B cell (primary cell): ENCODE results near the gene RNF213. TPM values are rescaled to one million over a fixed set of nuclear protein-coding genes. Genes with fewer than 3 reads are reported as not detected.

Source experiments
- ATAC-seq: fragments of 200-7000 bp; cut with Tn5 transposase; one replicate; pipeline ENCODE4 v1.10.0; 2021; ENCODE audit warnings: low read depth, mild to moderate bottlenecking, moderate number of reproducible peaks, moderate library complexity
- CTCF ChIA-PET: fragments of 350-600 bp; sonication (Branson Sonifier 250); formaldehyde crosslinking; loops from one replicate; lab custom pipeline; 2021; ENCODE audit warnings: antibody characterized with exemption, inconsistent platforms; lab: Charles Lee
- POLR2A ChIA-PET: fragments of 350-600 bp; sonication (Branson Sonifier 250); formaldehyde crosslinking; loops from one replicate; lab custom pipeline; 2021; ENCODE audit warnings: antibody characterized with exemption; lab: Charles Lee
- DNase-seq: peaks from one replicate; pipeline ENCODE4 v3.0.0; 2013
- H2AFZ ChIP-seq: 2 replicates; pipeline ENCODE4 v1.6.1; 2012; ENCODE audit warnings: mild to moderate bottlenecking, low read depth, low read length; ENCODE audit not compliant: insufficient read depth, poor library complexity, severe bottlenecking
- H3K27ac ChIP-seq, 2 donors: 1 replicate in 1 of 2; 2 replicates in 1 of 2; pipeline ENCODE4 v1.5.1; 2012 to 2013; ENCODE audit warnings: low read length in 2 of 2, mild to moderate bottlenecking in 2 of 2, moderate library complexity in 1 of 2
- H3K27me3 ChIP-seq, 4 experiments: fragments of 200-600 bp in 1 of 4; sonication (generic) in 1 of 4; replicated peaks in 1 of 4; 1 replicate in 2 of 4; 2 replicates in 2 of 4; pipeline versions ENCODE4 v1.6.1 to v1.7.0; 2013 to 2016; ENCODE audit warnings: low read length in 3 of 4, mild to moderate bottlenecking in 2 of 4, mixed read lengths in 1 of 4, moderate library complexity in 1 of 4; ENCODE audit not compliant: insufficient read depth in 4 of 4, control insufficient read depth in 3 of 4; ENCODE audit errors: control extremely low read depth in 1 of 4
- H3K36me3 ChIP-seq, 2 experiments: replicated peaks in 1 of 2; 1 replicate in 1 of 2; 2 replicates in 1 of 2; pipeline versions ENCODE4 v1.6.1 to v1.7.1; 2013; ENCODE audit warnings: low read length in 1 of 2; ENCODE audit not compliant: insufficient read depth in 2 of 2, control insufficient read depth in 1 of 2; ENCODE audit errors: control extremely low read depth in 1 of 2, extremely low read depth in 1 of 2
- H3K4me1 ChIP-seq, 2 donors: fragments of 200-600 bp in 1 of 2; sonication (generic) in 1 of 2; 1 replicate in 1 of 2; 2 replicates in 1 of 2; pipeline versions ENCODE4 v1.5.1 to v1.6.1; 2013 to 2017; ENCODE audit warnings: low read length in 2 of 2; ENCODE audit not compliant: control insufficient read depth in 2 of 2, insufficient read depth in 2 of 2
- H3K4me2 ChIP-seq: replicated peaks from 2 replicates; pipeline ENCODE3; 2012; ENCODE audit warnings: mild to moderate bottlenecking, low read depth, low read length; ENCODE audit not compliant: poor library complexity, severe bottlenecking
- H3K4me3 ChIP-seq, 5 experiments: fragments of 200-600 bp in 1 of 5; sonication (generic) in 1 of 5; 1 replicate in 3 of 5; 2 replicates in 2 of 5; pipeline versions ENCODE4 v1.5.1 to v1.7.0; 2011 to 2016; ENCODE audit warnings: low read length in 4 of 5, mild to moderate bottlenecking in 4 of 5, low read depth in 2 of 5, control low read depth in 1 of 5, moderate library complexity in 1 of 5; ENCODE audit not compliant: insufficient read depth in 1 of 5; ENCODE audit errors: control extremely low read depth in 1 of 5, extremely low read depth in 1 of 5
- H3K79me2 ChIP-seq: fragments of 200-600 bp; sonication (generic); one replicate; pipeline ENCODE4 v1.6.0; 2016; ENCODE audit warnings: low read length; ENCODE audit not compliant: control insufficient read depth, insufficient read depth
- H3K9ac ChIP-seq: fragments of 200-600 bp; sonication (generic); 2 replicates; pipeline ENCODE4 v1.6.1; 2017; ENCODE audit warnings: mild to moderate bottlenecking, low read length, moderate library complexity
- H3K9me3 ChIP-seq, 3 donors: one replicate each; pipeline versions ENCODE4 v1.6.1 to v1.7.1; 2013; ENCODE audit warnings: low read length in 2 of 3; ENCODE audit not compliant: control insufficient read depth in 2 of 3, insufficient read depth in 1 of 3; ENCODE audit errors: control extremely low read depth in 1 of 3
- H4K20me1 ChIP-seq: 2 replicates; pipeline ENCODE4 v1.6.0; 2012; ENCODE audit warnings: mild to moderate bottlenecking, low read length; ENCODE audit not compliant: insufficient read depth, control insufficient read depth, poor library complexity, severe bottlenecking
- H3K27ac Mint-ChIP-seq: one replicate; pipeline ENCODE4 v1.8.0; 2021; ENCODE audit warnings: mixed read lengths
- H3K27me3 Mint-ChIP-seq: one replicate; pipeline ENCODE4 v1.8.0; 2021; ENCODE audit warnings: mixed read lengths
- H3K4me1 Mint-ChIP-seq: one replicate; pipeline ENCODE4 v1.8.0; 2021; ENCODE audit warnings: mixed read lengths
- H3K4me3 Mint-ChIP-seq: one replicate; pipeline ENCODE4 v1.8.0; 2021; ENCODE audit warnings: mixed read lengths
- H3K9me3 Mint-ChIP-seq: one replicate; pipeline ENCODE4 v1.8.0; 2022; ENCODE audit warnings: mixed read lengths; ENCODE audit not compliant: insufficient read depth
- EZH2 ChIP-seq: IDR thresholded peaks from 2 replicates; pipeline ENCODE4 v1.6.1; 2012; ENCODE audit warnings: borderline replicate concordance, low read depth, mild to moderate bottlenecking, moderate library complexity, low read length; ENCODE audit not compliant: insufficient read depth, poor library complexity, severe bottlenecking
- WGBS: methylation state at CpG from one replicate; pipeline ENCODE4 v1.1.5; 2013; ENCODE audit warnings: missing lambda C conversion rate; ENCODE audit not compliant: insufficient coverage; 5-methylcytosine and 5-hydroxymethylcytosine counted together
- intact Hi-C: fragments of 100-400 bp; cut with micrococcal nuclease; formaldehyde crosslinking; loops from one replicate; pipeline ENCODE4 v1.10.0; 2022
- polyA plus RNA-seq: library from polyadenylated mRNA; depleted of rRNA; stranded (reverse); fragments of >200 nt; gene quantifications from 2 replicates; pipeline ENCODE4 v1.2.3, GENCODE V29; 2012
- total RNA-seq, 2 donors: library from RNA; stranded (reverse); fragments of 120-200 nt in 1 of 2; gene quantifications; 1 replicate in 1 of 2; 2 replicates in 1 of 2; pipeline versions ENCODE4 v1.2.3 to v1.2.4, GENCODE V29; 2013 to 2022
- TF ChIP-seq, protein P1 (sequence below): fragments of 200-600 bp; IDR thresholded peaks from one replicate; pipeline ENCODE4 v1.8.0; 2022; ENCODE audit warnings: antibody characterized with exemption, mild to moderate bottlenecking

The RNF213 gene
- total and polyA plus RNA-seq, 2 donors (not counting 1 experiment from before 2014, with no cell fraction given) = 121 to 287 TPM

GRCh38 chr17:80252871-80253270, 7.8 kb upstream of the RNF213 start:
- TF ChIP-seq EZH2 = no peak
- TF ChIP-seq, protein P1, sequence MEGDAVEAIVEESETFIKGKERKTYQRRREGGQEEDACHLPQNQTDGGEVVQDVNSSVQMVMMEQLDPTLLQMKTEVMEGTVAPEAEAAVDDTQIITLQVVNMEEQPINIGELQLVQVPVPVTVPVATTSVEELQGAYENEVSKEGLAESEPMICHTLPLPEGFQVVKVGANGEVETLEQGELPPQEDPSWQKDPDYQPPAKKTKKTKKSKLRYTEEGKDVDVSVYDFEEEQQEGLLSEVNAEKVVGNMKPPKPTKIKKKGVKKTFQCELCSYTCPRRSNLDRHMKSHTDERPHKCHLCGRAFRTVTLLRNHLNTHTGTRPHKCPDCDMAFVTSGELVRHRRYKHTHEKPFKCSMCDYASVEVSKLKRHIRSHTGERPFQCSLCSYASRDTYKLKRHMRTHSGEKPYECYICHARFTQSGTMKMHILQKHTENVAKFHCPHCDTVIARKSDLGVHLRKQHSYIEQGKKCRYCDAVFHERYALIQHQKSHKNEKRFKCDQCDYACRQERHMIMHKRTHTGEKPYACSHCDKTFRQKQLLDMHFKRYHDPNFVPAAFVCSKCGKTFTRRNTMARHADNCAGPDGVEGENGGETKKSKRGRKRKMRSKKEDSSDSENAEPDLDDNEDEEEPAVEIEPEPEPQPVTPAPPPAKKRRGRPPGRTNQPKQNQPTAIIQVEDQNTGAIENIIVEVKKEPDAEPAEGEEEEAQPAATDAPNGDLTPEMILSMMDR = peak; percentile 74

DNA sequence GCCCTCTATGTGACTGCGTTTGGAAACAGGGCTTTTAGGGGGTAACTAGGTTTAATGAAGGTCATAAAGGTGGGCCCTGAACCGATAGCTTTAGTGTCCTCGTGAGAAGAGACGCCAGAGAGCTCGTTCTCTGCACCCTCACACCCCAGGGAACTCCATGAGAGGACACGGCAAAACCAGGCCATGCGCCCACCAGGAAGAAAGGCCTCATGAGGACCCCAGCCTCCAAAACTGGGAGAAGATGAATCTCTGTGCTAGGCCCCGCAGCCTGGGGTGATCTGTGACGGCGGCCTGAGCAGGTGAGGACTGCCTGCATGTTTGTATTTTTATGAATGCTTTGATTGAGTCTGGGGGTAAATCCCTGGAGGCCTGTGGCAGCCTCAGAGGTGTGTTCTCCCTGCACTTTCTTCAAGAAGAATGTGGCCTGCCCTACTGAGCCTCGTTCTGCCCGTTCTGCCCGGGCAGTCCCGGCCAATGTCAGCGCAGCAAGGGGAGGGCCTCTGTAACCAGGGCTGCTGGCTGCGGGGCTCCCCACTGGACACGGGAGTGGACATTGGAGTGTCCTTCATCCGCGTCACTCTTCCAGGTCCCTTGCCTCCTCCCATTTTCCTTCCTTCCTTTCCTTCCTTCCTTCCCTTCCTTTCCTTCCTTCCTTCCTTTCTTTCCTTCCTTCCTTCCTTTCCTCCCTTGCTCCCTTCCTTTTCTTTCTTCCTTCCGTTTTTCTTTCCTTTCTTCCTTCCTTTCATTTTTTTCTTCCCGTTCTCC, 6.8 kb upstream of the RNF213 start:
- Mint-ChIP-seq H3K4me3 (no peak overlapping the region), H3K27ac (no peak overlapping the region), H3K4me1 (peaks cover 23% of the 10 kb centered on the region), H3K9me3 (no peaks in the 10 kb centered on the region), H3K27me3 (no peaks in the 10 kb centered on the region)
- no peaks in the 10 kb centered on the region for H3K9me3 ChIP-seq
- H3K27ac ChIP-seq = no peak overlapping the region
- no peak overlapping the region for H2AFZ ChIP-seq
- H3K9ac ChIP-seq = no peak overlapping the region
- H3K4me1 ChIP-seq = peaks cover 6 to 8% of the 10 kb centered on the region in 2 donors
- no peaks in the 10 kb centered on the region for H3K36me3 ChIP-seq
- H4K20me1 ChIP-seq = no peaks in the 10 kb centered on the region
- H3K79me2 ChIP-seq = no peaks in the 10 kb centered on the region
- no peak overlapping the region for H3K4me2 ChIP-seq
- DNase-seq (no peak), ATAC-seq (no peak)
- WGBS = 94% methylated on average over 17 of the region's 21 CpGs
- ChIA-PET POLR2A (interaction anchor here (1.1 kb wide), 1 partner anchor 11 kb away, joined by 3 read pairs; no protein-coding TSS in a partner anchor), CTCF (interaction anchor here (1.0 to 5.7 kb wide), 4 partner anchors 27 to 58 kb away, joined by 3 to 55 read pairs (median 3); no protein-coding TSS in a partner anchor)
- TF ChIP-seq EZH2 = no peak
- TF ChIP-seq, protein P1 = no peak
- intact Hi-C loops = loop anchor here (1.0 to 5.0 kb wide), 3 partner anchors 9 to 172 kb away; no protein-coding TSS in a partner anchor
- H3K27me3 ChIP-seq = no peaks in the 10 kb centered on the region
- H3K4me3 ChIP-seq = no peak overlapping the region

More at GRCh38 chr17:80252871-80253270, 7.8 kb upstream of the RNF213 start:
- POLR2A ChIA-PET = no interaction called here
- ATAC-seq (peak; percentile 93), DNase-seq (peak; percentile 81)
- Histone ChIP-seq H3K27ac (no peak overlapping the region), H4K20me1 (no peaks in the 10 kb centered on the region), H3K9ac (no peak overlapping the region), H3K9me3 (no peaks in the 10 kb centered on the region), H3K79me2 (no peaks in the 10 kb centered on the region), H2AFZ (no peak overlapping the region), H3K36me3 (no peaks in the 10 kb centered on the region), H3K4me2 (no peak overlapping the region), H3K4me3 (no peak overlapping the region), H3K27me3 (no peaks in the 10 kb centered on the region), H3K4me1 (peaks cover 6 to 8% of the 10 kb centered on the region in 2 donors)
- CTCF ChIA-PET = interaction anchor here (1.0 to 5.7 kb wide), 6 partner anchors 10 to 170 kb away, joined by 3 to 55 read pairs (median 3); no protein-coding TSS in a partner anchor
- H3K4me3 Mint-ChIP-seq = no peak overlapping the region
- WGBS = 30% methylated on average over 12 of the region's 13 CpGs
- intact Hi-C loops = loop anchor here (1.0 to 5.0 kb wide), 2 partner anchors 57 to 171 kb away; no protein-coding TSS in a partner anchor
- H3K27me3 Mint-ChIP-seq = no peaks in the 10 kb centered on the region
- peaks cover 13% of the 10 kb centered on the region for H3K4me1 Mint-ChIP-seq
- H3K9me3 Mint-ChIP-seq = no peaks in the 10 kb centered on the region
- no peak overlapping the region for H3K27ac Mint-ChIP-seq
